ENCODE data around the gene GRB10. TPM values are rescaled to one million over a fixed set of nuclear protein-coding genes. Genes with fewer than 3 reads are reported as not detected.

The GRB10 gene
- total and polyA plus RNA-seq, 2 donors (not counting 3 experiments of a cell fraction or from before 2014, with no cell fraction given) = 43.7 to 240 TPM

DNA sequence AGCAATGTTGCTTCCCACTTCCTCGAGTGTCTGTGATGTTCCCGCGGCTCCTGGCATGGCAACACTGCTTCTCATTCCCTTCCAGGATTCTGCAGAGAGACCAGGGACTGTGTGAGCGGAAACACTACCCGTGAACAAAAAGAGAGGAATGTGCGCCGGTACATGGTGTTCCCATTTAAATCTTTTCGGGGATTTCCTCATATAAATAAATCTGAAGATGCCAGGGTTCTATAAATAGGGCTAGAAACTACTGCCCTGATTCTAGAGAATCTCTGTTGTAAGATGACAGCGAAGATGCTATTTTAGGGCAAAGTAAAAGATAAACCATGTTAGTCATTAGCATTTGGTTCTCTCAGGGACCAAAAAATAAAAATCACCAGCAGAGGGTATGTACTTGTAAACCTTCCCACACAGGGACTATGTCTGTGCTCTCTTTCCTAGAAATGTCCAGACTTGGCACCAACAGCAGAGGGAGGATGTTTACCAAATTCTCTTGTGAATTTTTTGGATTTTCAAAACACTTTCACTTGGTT lies 125.3 kb downstream of the GRB10 start:
- Histone ChIP-seq H3K4me1 (ENCODE audit: control insufficient read depth, extremely low read depth, insufficient read depth, low read length) (peaks cover 20% of the 10 kb centered on the region), H3K4me2 (ENCODE audit: insufficient read depth, low read length) (peak overlapping the region; percentile 26), H3K79me2 (ENCODE audit: control insufficient read depth, insufficient read depth, low read length) (peaks cover 53% of the 10 kb centered on the region), H3K9me3 (replicated peaks; ENCODE audit: control insufficient read depth, insufficient read depth, low read length) (no peaks in the 10 kb centered on the region), H3K4me3 (replicated peaks in 1 of 3; ENCODE audit: insufficient read depth in 1 of 3, low read depth in 1 of 3, low read length in 3 of 3) (no peak overlapping the region), H3K27me3 (ENCODE audit: control insufficient read depth in 2 of 2, insufficient read depth in 2 of 2, low read length in 2 of 2) (no peaks in the 10 kb centered on the region), H4K20me1 (replicated peaks; ENCODE audit: control insufficient read depth, extremely low read depth, insufficient read depth, low read length) (no peaks in the 10 kb centered on the region), H3K9ac (replicated peaks; ENCODE audit: extremely low read depth, insufficient read depth, low read length) (no peak overlapping the region), H3K27ac (ENCODE audit: insufficient read depth, low read depth, low read length) (peak overlapping the region; percentile 5), H2AFZ (ENCODE audit: low read depth, low read length) (no peak overlapping the region), H3K36me3 (ENCODE audit: control insufficient read depth in 2 of 2, extremely low read depth in 1 of 2, insufficient read depth in 2 of 2, low read length in 2 of 2) (peaks cover 4 to 42% of the 10 kb centered on the region in 2 experiments), H3K9me1 (replicated peaks; ENCODE audit: control insufficient read depth, extremely low read depth, insufficient read depth, low read length) (no peaks in the 10 kb centered on the region)
- no peak for FAIRE-seq
- dilution Hi-C loops (cut with MboI; ENCODE audit: extremely low pct_ligation_motif_present, low sequenced_read_pairs) (no loop called here), intact Hi-C loops (cut with micrococcal nuclease) (loop anchor here (2.0 kb wide), 1 partner anchor 483 kb away; no protein-coding TSS in a partner anchor)
- no TSS peak for BruUV-seq (replicated peaks)
- peak; percentile 61 for DNase-seq (ENCODE audit: low read depth, low spot score)
- TF ChIP-seq POLR2AphosphoS5 (IDR thresholded peaks at IDR 0.05; ENCODE audit: insufficient read depth, low read depth, low read length) = no peak
- TF ChIP-seq EZH2 (IDR thresholded peaks at IDR 0.05; ENCODE audit: borderline replicate concordance, low read depth, low read length, severe bottlenecking) = no peak
- no peak for TF ChIP-seq MYC (IDR thresholded peaks at IDR 0.05; ENCODE audit: low read depth, low read length)
- no peak for TF ChIP-seq JUN (IDR thresholded peaks at IDR 0.05; ENCODE audit: borderline replicate concordance, insufficient read depth, insufficient read length, low read depth)
- no peak for TF ChIP-seq GATA2 (IDR thresholded peaks at IDR 0.05; ENCODE audit: insufficient read depth, insufficient read length, low read depth, low read length)
- TF ChIP-seq FOS (IDR thresholded peaks at IDR 0.05; ENCODE audit: borderline replicate concordance, insufficient read depth, low read length) = no peak
- TF ChIP-seq, protein P1, sequence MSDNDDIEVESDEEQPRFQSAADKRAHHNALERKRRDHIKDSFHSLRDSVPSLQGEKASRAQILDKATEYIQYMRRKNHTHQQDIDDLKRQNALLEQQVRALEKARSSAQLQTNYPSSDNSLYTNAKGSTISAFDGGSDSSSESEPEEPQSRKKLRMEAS (IDR thresholded peaks at IDR 0.05; ENCODE audit: insufficient read depth, insufficient read length) = no peak
- TF ChIP-seq, protein P2, sequence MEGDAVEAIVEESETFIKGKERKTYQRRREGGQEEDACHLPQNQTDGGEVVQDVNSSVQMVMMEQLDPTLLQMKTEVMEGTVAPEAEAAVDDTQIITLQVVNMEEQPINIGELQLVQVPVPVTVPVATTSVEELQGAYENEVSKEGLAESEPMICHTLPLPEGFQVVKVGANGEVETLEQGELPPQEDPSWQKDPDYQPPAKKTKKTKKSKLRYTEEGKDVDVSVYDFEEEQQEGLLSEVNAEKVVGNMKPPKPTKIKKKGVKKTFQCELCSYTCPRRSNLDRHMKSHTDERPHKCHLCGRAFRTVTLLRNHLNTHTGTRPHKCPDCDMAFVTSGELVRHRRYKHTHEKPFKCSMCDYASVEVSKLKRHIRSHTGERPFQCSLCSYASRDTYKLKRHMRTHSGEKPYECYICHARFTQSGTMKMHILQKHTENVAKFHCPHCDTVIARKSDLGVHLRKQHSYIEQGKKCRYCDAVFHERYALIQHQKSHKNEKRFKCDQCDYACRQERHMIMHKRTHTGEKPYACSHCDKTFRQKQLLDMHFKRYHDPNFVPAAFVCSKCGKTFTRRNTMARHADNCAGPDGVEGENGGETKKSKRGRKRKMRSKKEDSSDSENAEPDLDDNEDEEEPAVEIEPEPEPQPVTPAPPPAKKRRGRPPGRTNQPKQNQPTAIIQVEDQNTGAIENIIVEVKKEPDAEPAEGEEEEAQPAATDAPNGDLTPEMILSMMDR (IDR thresholded peaks at IDR 0.05; ENCODE audit: extremely low read depth in 1 of 2, insufficient read depth in 1 of 2, low read depth in 1 of 2, low read length in 2 of 2) = no peak
- TF ChIP-seq POLR2A (IDR thresholded peaks at IDR 0.05; ENCODE audit: low read depth, low read length) = no peak
- POLR2A ChIA-PET = no interaction called here
- CTCF ChIA-PET = interaction anchor here (1.0 to 1.7 kb wide), 2 partner anchors 189 to 484 kb away, joined by 3 to 5 read pairs; no protein-coding TSS in a partner anchor

All from endothelial cell of umbilical vein (primary cell).